GM12878 (cell line): ENCODE results near the gene ARL5B. TPM values are rescaled to one million over a fixed set of nuclear protein-coding genes. Genes with fewer than 3 reads are reported as not detected.

ENCODE experiments used
- ATAC-seq: fragments of 200-7000 bp; cut with Tn5 transposase; 3 replicates; pipeline ENCODE4 v1.9.1; 2020; ENCODE audit warnings: mild to moderate bottlenecking, moderate library complexity
- BruUV-seq: library from RNA; stranded (reverse); fragments of 400-500 nt; replicated peaks from 2 replicates; lab custom pipeline; 2021; lab: Mats Ljungman, UMichigan
- CTCF ChIA-PET: fragments of 300-600 bp; sonication (Branson Sonifier 250); formaldehyde crosslinking; extraction: SDS; loops from one replicate; lab custom pipeline; 2021; ENCODE audit warnings: inconsistent platforms; lab: Yijun Ruan, JAX
- POLR2A ChIA-PET: fragments of 350-600 bp; formaldehyde crosslinking; extraction: SDS; loops from one replicate; lab custom pipeline; 2021; ENCODE audit warnings: inconsistent platforms; lab: Charles Lee
- RAD21 ChIA-PET: fragments of 300-600 bp; sonication (Branson Sonifier 250); formaldehyde crosslinking; loops from one replicate; lab custom pipeline; 2023; ENCODE audit warnings: antibody characterized with exemption; ENCODE audit not compliant: unreplicated experiment; lab: Charles Lee
- SMC1A ChIA-PET: fragments of 300-600 bp; sonication (Branson Sonifier 250); formaldehyde crosslinking; loops from one replicate; lab custom pipeline; 2023; ENCODE audit not compliant: unreplicated experiment, uncharacterized antibody; lab: Charles Lee
- DNase-seq: peaks from one replicate; pipeline ENCODE4 v3.0.0-alpha.2; 2011; ENCODE audit warnings: low read depth, low spot score
- FAIRE-seq: peaks from 3 replicates; lab custom pipeline; 2011; peaks lifted over from hg19 to GRCh38; lab: Jason Lieb, UNC
- H2AFZ ChIP-seq: 2 replicates; pipeline ENCODE4 v1.6.0; 2011; ENCODE audit warnings: low read depth, low read length, control low read depth; ENCODE audit not compliant: control insufficient read depth
- H3K27ac ChIP-seq: 2 replicates; pipeline ENCODE4 v1.5.1; 2011; ENCODE audit warnings: control low read depth; ENCODE audit not compliant: control insufficient read depth, insufficient read depth
- H3K27me3 ChIP-seq, 2 experiments: replicated peaks in 1 of 2; 2 replicates each; pipeline versions ENCODE4 v1.6.0 to v1.6.1; 2011; ENCODE audit warnings: low read length in 1 of 2; ENCODE audit not compliant: control insufficient read depth in 2 of 2, insufficient read depth in 2 of 2
- H3K36me3 ChIP-seq, 2 experiments: 2 replicates each; pipeline ENCODE4 v1.5.1; 2011; ENCODE audit warnings: low read length in 1 of 2; ENCODE audit not compliant: control insufficient read depth in 2 of 2, insufficient read depth in 2 of 2
- H3K4me1 ChIP-seq: 2 replicates; pipeline ENCODE4 v1.6.1; 2011; ENCODE audit warnings: mild to moderate bottlenecking, low read length, moderate library complexity, mixed read lengths; ENCODE audit not compliant: control insufficient read depth, insufficient read depth
- H3K4me2 ChIP-seq: 2 replicates; pipeline ENCODE4 v1.6.0; 2011; ENCODE audit warnings: control low read depth; ENCODE audit not compliant: control insufficient read depth, insufficient read depth
- H3K4me3 ChIP-seq: fragments of 200-600 bp; sonication (generic); 2 replicates; pipeline ENCODE4 v1.5.1; 2016
- H3K79me2 ChIP-seq: 2 replicates; pipeline ENCODE4 v1.6.0; 2011; ENCODE audit warnings: low read length; ENCODE audit not compliant: control insufficient read depth, insufficient read depth
- H3K9ac ChIP-seq: 2 replicates; pipeline ENCODE4 v1.8.0; 2011; ENCODE audit warnings: low read length, control low read depth, mixed read lengths; ENCODE audit not compliant: control insufficient read depth, insufficient read depth
- H3K9me3 ChIP-seq: replicated peaks from 3 replicates; pipeline ENCODE4 v1.5.1; 2011; ENCODE audit warnings: mild to moderate bottlenecking, low read length; ENCODE audit not compliant: control insufficient read depth, insufficient read depth
- H4K20me1 ChIP-seq: 2 replicates; pipeline ENCODE4 v1.6.0; 2011; ENCODE audit not compliant: control insufficient read depth, insufficient read depth
- BHLHE40 ChIP-seq, 2 experiments: fragments of 450-650 bp in 1 of 2; IDR thresholded peaks; 2 replicates each; pipeline ENCODE4 v1.6.1; 2011 to 2017; ENCODE audit warnings: low read depth in 2 of 2, borderline replicate concordance in 1 of 2, improper control_type of control experiment in 1 of 2, low read length in 1 of 2, mild to moderate bottlenecking in 1 of 2
- CHD1 ChIP-seq: IDR thresholded peaks from 2 replicates; pipeline ENCODE4 v1.6.1; 2012; ENCODE audit warnings: low read depth, low read length, improper control_type of control experiment
- FOS ChIP-seq: IDR thresholded peaks from 3 replicates; pipeline ENCODE4 v1.6.1; 2011; ENCODE audit warnings: borderline replicate concordance; ENCODE audit not compliant: insufficient read length; ENCODE audit errors: extremely low read depth
- GABPA ChIP-seq: IDR thresholded peaks from 2 replicates; pipeline ENCODE4 v1.6.1; 2014; ENCODE audit warnings: antibody characterized with exemption, low read depth, mild to moderate bottlenecking, inconsistent platforms
- IKZF1 ChIP-seq: fragments of 450-650 bp; conservative IDR thresholded peaks from 2 replicates; pipeline ENCODE4 v1.6.1; 2017; ENCODE audit warnings: antibody characterized with exemption, mild to moderate bottlenecking
- JUND ChIP-seq: IDR thresholded peaks from 2 replicates; pipeline ENCODE4 v1.6.1; 2012; ENCODE audit warnings: low read depth, mild to moderate bottlenecking, low read length, improper control_type of control experiment, moderate library complexity
- MYB ChIP-seq: fragments of 150-350 bp; IDR thresholded peaks from 2 replicates; pipeline ENCODE4 v1.6.1; 2014; ENCODE audit warnings: mild to moderate bottlenecking, low read depth, low read length, borderline replicate concordance
- MYC ChIP-seq: IDR thresholded peaks from 2 replicates; pipeline ENCODE4 v1.6.1; 2011; ENCODE audit warnings: mild to moderate bottlenecking, low read length, moderate library complexity, inconsistent platforms; ENCODE audit not compliant: insufficient read depth, insufficient replicate concordance, insufficient read length, severe bottlenecking
- NFYA ChIP-seq: IDR thresholded peaks from 2 replicates; pipeline ENCODE4 v1.6.1; 2011; ENCODE audit warnings: low read depth, mild to moderate bottlenecking, low read length, improper control_type of control experiment, borderline replicate concordance
- NR2C1 ChIP-seq: fragments of 450-650 bp; IDR thresholded peaks from 2 replicates; pipeline ENCODE4 v1.6.1; 2017; ENCODE audit warnings: antibody characterized with exemption, mild to moderate bottlenecking, moderate library complexity
- NRF1 ChIP-seq: conservative IDR thresholded peaks from 2 replicates; pipeline ENCODE4 v1.6.1; 2011; ENCODE audit warnings: mild to moderate bottlenecking, low read depth, low read length, improper control_type of control experiment
- PML ChIP-seq: IDR thresholded peaks from 2 replicates; pipeline ENCODE4 v1.6.1; 2012; ENCODE audit warnings: low read length, inconsistent platforms
- POU2F2 ChIP-seq: IDR thresholded peaks from 3 replicates; pipeline ENCODE4 v1.6.1; 2011; ENCODE audit warnings: low read depth, mild to moderate bottlenecking, low read length, borderline replicate concordance
- SIN3A ChIP-seq: IDR thresholded peaks from 2 replicates; pipeline ENCODE4 v1.6.1; 2012; ENCODE audit warnings: low read depth, low read length, improper control_type of control experiment
- SMARCA5 ChIP-seq: fragments of 450-650 bp; IDR thresholded peaks from 2 replicates; pipeline ENCODE4 v1.6.1; 2017; ENCODE audit warnings: mild to moderate bottlenecking
- TAF1 ChIP-seq: IDR thresholded peaks from 2 replicates; pipeline ENCODE4 v1.6.1; 2011; ENCODE audit warnings: mild to moderate bottlenecking, low read depth, low read length, borderline replicate concordance
- TBL1XR1 ChIP-seq: IDR thresholded peaks from 2 replicates; pipeline ENCODE4 v1.6.1; 2012; ENCODE audit warnings: low read depth, low read length, improper control_type of control experiment
- WGBS: methylation state at CpG from one replicate; pipeline ENCODE4 v1.1.6; 2016; ENCODE audit warnings: low lambda C conversion rate; ENCODE audit not compliant: insufficient replicate concordance, insufficient coverage; ENCODE audit errors: missing lambda C conversion rate; 5-methylcytosine and 5-hydroxymethylcytosine counted together
- in situ Hi-C: fragments of 300-500 bp; cut with MboI; formaldehyde crosslinking; loops from 9 replicates; pipeline ENCODE4 v1.14.3; 2018; ENCODE audit warnings: mixed read lengths
- intact Hi-C: fragments of 100-400 bp; cut with micrococcal nuclease; formaldehyde crosslinking; loops from one replicate; pipeline ENCODE4 v1.14.2; 2022; ENCODE audit not compliant: unreplicated experiment
- polyA plus RNA-seq, 11 experiments: library from polyadenylated mRNA; depleted of rRNA in 4 of 11; unstranded in 6 of 11; stranded (reverse) in 5 of 11; fragments of >200 nt; fragmentation: Nextera tagmentation in 4 of 11; fragmentation: Illumina TruSeq in 1 of 11; extraction: Ambion mirVana in 4 of 11; extraction: Trizol in 1 of 11; gene quantifications; 1 replicate in 1 of 11; 2 replicates in 10 of 11; pipeline versions ENCODE4 v1.2.1 to v1.2.3, GENCODE V29; 2011 to 2016; ENCODE audit warnings: inconsistent platforms in 2 of 11, missing spikeins in 2 of 11, low read depth in 1 of 11
- total RNA-seq, 4 experiments: library from RNA; depleted of rRNA in 3 of 4; stranded (reverse); fragments of >200 nt in 3 of 4; fragmentation: Illumina TruSeq in 1 of 4; extraction: Trizol in 1 of 4; gene quantifications; 2 replicates each; pipeline versions ENCODE4 v1.2.1 to v1.2.3, GENCODE V29; 2013 to 2021
- TF ChIP-seq, protein P1 (sequence below): fragments of 450-650 bp; IDR thresholded peaks from 2 replicates; pipeline ENCODE4 v1.6.1; 2017; ENCODE audit warnings: mild to moderate bottlenecking, moderate library complexity
- TF ChIP-seq, protein P2 (sequence below): fragments of 150-350 bp; IDR thresholded peaks from 2 replicates; pipeline ENCODE4 v1.6.1; 2014; ENCODE audit warnings: mild to moderate bottlenecking, low read depth, low read length
- TF ChIP-seq, protein P3 (sequence below): fragments of 450-650 bp; IDR thresholded peaks from 2 replicates; pipeline ENCODE4 v1.6.1; 2016; ENCODE audit warnings: mild to moderate bottlenecking

ARL5B gene
- total and polyA plus RNA-seq, 10 of the 15 experiments (the other 5 are each of a cell fraction or from before 2014, with no cell fraction given) = 2.5 to 20.7 (median 9.1) TPM

DNA sequence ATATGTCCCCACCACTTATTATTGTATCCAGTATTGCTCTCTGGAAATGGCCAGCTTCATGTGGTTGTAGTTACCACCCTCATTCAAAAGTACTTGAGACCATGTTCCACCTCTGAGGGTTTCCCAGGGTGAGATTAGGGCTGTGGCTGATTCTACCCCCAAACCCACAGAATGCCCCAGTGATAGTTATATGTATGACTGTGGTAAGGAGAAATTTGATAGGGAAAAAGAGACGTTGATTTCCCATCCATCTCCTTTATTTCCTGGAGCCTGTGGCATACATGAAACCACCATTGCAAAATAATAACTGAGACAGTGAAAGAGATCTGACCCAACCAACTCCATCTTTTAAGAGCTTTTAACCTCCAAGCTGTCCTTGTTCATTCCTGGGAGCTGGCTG is 25.2 kb downstream of the ARL5B start:
- 50% methylated on average over 1 of the region's 1 CpG for WGBS
- in situ Hi-C loops = no loop called here

More for the DNA sequence above, 25.2 kb downstream of the ARL5B start:
- peak; percentile 13; the same call in 2 of the 3 replicates for ATAC-seq
- no peaks in the 10 kb centered on the region for H3K27me3 ChIP-seq
- intact Hi-C loops = no loop called here
- H3K9me3 ChIP-seq = no peaks in the 10 kb centered on the region
- H3K27ac ChIP-seq = no peak overlapping the region
- H4K20me1 ChIP-seq = no peaks in the 10 kb centered on the region
- no peaks in the 10 kb centered on the region for H3K79me2 ChIP-seq
- no peak overlapping the region for H3K4me2 ChIP-seq
- BruUV-seq = no TSS peak
- H3K36me3 ChIP-seq = no peaks in the 10 kb centered on the region
- H3K4me3 ChIP-seq = no peak overlapping the region
- ChIA-PET SMC1A (interaction anchor here (1.3 kb wide), 1 partner anchor 17 kb away, joined by 3 read pairs; no protein-coding TSS in a partner anchor), POLR2A (no interaction called here), CTCF (no interaction called here), RAD21 (no interaction called here)
- H3K9ac ChIP-seq = no peak overlapping the region
- no peak for TF ChIP-seq NRF1
- no peak for TF ChIP-seq SMARCA5
- TF ChIP-seq, protein P1, sequence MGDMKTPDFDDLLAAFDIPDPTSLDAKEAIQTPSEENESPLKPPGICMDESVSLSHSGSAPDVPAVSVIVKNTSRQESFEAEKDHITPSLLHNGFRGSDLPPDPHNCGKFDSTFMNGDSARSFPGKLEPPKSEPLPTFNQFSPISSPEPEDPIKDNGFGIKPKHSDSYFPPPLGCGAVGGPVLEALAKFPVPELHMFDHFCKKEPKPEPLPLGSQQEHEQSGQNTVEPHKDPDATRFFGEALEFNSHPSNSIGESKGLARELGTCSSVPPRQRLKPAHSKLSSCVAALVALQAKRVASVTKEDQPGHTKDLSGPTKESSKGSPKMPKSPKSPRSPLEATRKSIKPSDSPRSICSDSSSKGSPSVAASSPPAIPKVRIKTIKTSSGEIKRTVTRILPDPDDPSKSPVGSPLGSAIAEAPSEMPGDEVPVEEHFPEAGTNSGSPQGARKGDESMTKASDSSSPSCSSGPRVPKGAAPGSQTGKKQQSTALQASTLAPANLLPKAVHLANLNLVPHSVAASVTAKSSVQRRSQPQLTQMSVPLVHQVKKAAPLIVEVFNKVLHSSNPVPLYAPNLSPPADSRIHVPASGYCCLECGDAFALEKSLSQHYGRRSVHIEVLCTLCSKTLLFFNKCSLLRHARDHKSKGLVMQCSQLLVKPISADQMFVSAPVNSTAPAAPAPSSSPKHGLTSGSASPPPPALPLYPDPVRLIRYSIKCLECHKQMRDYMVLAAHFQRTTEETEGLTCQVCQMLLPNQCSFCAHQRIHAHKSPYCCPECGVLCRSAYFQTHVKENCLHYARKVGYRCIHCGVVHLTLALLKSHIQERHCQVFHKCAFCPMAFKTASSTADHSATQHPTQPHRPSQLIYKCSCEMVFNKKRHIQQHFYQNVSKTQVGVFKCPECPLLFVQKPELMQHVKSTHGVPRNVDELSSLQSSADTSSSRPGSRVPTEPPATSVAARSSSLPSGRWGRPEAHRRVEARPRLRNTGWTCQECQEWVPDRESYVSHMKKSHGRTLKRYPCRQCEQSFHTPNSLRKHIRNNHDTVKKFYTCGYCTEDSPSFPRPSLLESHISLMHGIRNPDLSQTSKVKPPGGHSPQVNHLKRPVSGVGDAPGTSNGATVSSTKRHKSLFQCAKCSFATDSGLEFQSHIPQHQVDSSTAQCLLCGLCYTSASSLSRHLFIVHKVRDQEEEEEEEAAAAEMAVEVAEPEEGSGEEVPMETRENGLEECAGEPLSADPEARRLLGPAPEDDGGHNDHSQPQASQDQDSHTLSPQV = no peak
- no peak for TF ChIP-seq NFYA
- no peak for TF ChIP-seq FOS
- no peak for TF ChIP-seq NR2C1
- TF ChIP-seq MYB = no peak
- no peak for TF ChIP-seq IKZF1
- no peak for TF ChIP-seq JUND
- no peak for TF ChIP-seq MYC
- no peak for TF ChIP-seq SIN3A
- TF ChIP-seq PML = no peak
- TF ChIP-seq, protein P2, sequence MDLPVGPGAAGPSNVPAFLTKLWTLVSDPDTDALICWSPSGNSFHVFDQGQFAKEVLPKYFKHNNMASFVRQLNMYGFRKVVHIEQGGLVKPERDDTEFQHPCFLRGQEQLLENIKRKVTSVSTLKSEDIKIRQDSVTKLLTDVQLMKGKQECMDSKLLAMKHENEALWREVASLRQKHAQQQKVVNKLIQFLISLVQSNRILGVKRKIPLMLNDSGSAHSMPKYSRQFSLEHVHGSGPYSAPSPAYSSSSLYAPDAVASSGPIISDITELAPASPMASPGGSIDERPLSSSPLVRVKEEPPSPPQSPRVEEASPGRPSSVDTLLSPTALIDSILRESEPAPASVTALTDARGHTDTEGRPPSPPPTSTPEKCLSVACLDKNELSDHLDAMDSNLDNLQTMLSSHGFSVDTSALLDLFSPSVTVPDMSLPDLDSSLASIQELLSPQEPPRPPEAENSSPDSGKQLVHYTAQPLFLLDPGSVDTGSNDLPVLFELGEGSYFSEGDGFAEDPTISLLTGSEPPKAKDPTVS = no peak
- no peak for TF ChIP-seq TAF1
- no peak for TF ChIP-seq BHLHE40 (IDR thresholded peaks at IDR 0.05; ENCODE audit: borderline replicate concordance in 1 of 2, low read depth in 2 of 2, low read length in 1 of 2)
- TF ChIP-seq, protein P3, sequence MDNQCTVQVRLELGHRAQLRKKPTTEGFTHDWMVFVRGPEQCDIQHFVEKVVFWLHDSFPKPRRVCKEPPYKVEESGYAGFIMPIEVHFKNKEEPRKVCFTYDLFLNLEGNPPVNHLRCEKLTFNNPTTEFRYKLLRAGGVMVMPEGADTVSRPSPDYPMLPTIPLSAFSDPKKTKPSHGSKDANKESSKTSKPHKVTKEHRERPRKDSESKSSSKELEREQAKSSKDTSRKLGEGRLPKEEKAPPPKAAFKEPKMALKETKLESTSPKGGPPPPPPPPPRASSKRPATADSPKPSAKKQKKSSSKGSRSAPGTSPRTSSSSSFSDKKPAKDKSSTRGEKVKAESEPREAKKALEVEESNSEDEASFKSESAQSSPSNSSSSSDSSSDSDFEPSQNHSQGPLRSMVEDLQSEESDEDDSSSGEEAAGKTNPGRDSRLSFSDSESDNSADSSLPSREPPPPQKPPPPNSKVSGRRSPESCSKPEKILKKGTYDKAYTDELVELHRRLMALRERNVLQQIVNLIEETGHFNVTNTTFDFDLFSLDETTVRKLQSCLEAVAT = no peak
- no peak for TF ChIP-seq GABPA
- no peak for TF ChIP-seq POU2F2
- no peak for TF ChIP-seq TBL1XR1
- no peak for TF ChIP-seq CHD1
- FAIRE-seq = no peak
- no peak for DNase-seq
- H3K4me1 ChIP-seq = no peaks in the 10 kb centered on the region
- no peak overlapping the region for H2AFZ ChIP-seq
